SK-N-SH treated with all-trans-retinoic acid at 6 μM for 48 hours (cell line): ENCODE results near the gene MYO3B.

Source experiments
- ARNTL ChIP-seq: fragments of 450-650 bp; formaldehyde crosslinking; IDR thresholded peaks from 2 replicates; pipeline ENCODE4 v1.5.0; 2020; ENCODE audit warnings: low read depth, mild to moderate bottlenecking, moderate library complexity, borderline replicate concordance
- CSDC2 ChIP-seq: fragments of 250-450 bp; sonication (Bioruptor Pico); IDR thresholded peaks from 2 replicates; pipeline ENCODE4 v1.5.0; 2020; ENCODE audit warnings: mild to moderate bottlenecking, moderate library complexity
- GLIS3 ChIP-seq: fragments of 250-450 bp; sonication (Bioruptor Pico); IDR thresholded peaks from 2 replicates; pipeline ENCODE4 v1.5.0; 2020; ENCODE audit warnings: mild to moderate bottlenecking, moderate library complexity
- ISL1 ChIP-seq: fragments of 250-450 bp; sonication (Bioruptor Pico); IDR thresholded peaks from 2 replicates; pipeline ENCODE4 v2.1.2; 2022; ENCODE audit warnings: mild to moderate bottlenecking, moderate library complexity
- PPARA ChIP-seq: fragments of 250-450 bp; sonication (Bioruptor Pico); IDR thresholded peaks from 2 replicates; pipeline ENCODE4 v1.5.0; 2020; ENCODE audit warnings: mild to moderate bottlenecking, borderline replicate concordance
- RARB ChIP-seq: fragments of 250-450 bp; sonication (Bioruptor Pico); IDR thresholded peaks from 2 replicates; pipeline ENCODE4 v1.8.0; 2021; ENCODE audit warnings: mild to moderate bottlenecking, moderate library complexity
- SNAI2 ChIP-seq: fragments of 250-450 bp; sonication (Bioruptor Pico); IDR thresholded peaks from 2 replicates; pipeline ENCODE4 v1.5.0; 2020; ENCODE audit warnings: mild to moderate bottlenecking, moderate library complexity
- ZFP3 ChIP-seq: fragments of 250-450 bp; sonication (Bioruptor Pico); IDR thresholded peaks from 2 replicates; pipeline ENCODE4 v1.5.0; 2020; ENCODE audit warnings: mild to moderate bottlenecking, moderate library complexity
- ZFP30 ChIP-seq: fragments of 450-650 bp; formaldehyde crosslinking; IDR thresholded peaks from 2 replicates; pipeline ENCODE4 v1.5.0; 2022; ENCODE audit warnings: mild to moderate bottlenecking, moderate library complexity
- ZNF70 ChIP-seq: fragments of 450-650 bp; formaldehyde crosslinking; IDR thresholded peaks from 2 replicates; pipeline ENCODE4 v1.5.0; 2020; ENCODE audit warnings: mild to moderate bottlenecking, moderate library complexity
- TF ChIP-seq, protein P1 (sequence below): fragments of 250-450 bp; sonication (Bioruptor Pico); IDR thresholded peaks from 2 replicates; pipeline ENCODE4 v1.5.1; 2020; ENCODE audit warnings: low read depth, mild to moderate bottlenecking, moderate library complexity
- TF ChIP-seq, protein P2 (sequence below): fragments of 250-450 bp; sonication (Bioruptor Pico); IDR thresholded peaks from 2 replicates; pipeline ENCODE4 v1.8.0; 2020; ENCODE audit warnings: mild to moderate bottlenecking, moderate library complexity, borderline replicate concordance

DNA sequence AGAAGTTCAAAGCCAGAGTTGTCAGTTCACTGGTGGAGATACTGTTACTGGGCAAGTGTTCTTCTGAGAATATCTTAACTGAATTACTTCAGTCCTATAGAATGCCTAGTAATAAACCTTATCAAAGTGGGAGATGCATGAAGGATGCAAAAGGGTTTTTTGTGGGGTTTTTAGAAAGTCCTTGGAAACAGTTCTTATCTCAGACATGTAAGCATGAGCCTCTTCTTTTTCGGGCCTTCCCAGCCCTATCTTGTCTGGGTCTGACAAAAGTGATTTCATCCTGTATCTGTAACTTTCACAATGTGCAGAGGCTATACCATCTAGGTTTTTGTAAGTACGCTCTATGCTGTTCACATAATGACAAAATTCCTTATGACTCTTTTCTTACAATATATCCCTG lies 255.5 kb downstream of the MYO3B start:
- no peak for TF ChIP-seq CSDC2 (CRISPR knock-in tag)
- TF ChIP-seq SNAI2 (CRISPR knock-in tag): no peak
- TF ChIP-seq, protein P1, sequence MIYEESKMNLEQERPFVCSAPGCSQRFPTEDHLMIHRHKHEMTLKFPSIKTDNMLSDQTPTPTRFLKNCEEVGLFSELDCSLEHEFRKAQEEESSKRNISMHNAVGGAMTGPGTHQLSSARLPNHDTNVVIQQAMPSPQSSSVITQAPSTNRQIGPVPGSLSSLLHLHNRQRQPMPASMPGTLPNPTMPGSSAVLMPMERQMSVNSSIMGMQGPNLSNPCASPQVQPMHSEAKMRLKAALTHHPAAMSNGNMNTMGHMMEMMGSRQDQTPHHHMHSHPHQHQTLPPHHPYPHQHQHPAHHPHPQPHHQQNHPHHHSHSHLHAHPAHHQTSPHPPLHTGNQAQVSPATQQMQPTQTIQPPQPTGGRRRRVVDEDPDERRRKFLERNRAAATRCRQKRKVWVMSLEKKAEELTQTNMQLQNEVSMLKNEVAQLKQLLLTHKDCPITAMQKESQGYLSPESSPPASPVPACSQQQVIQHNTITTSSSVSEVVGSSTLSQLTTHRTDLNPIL (CRISPR knock-in tag): no peak
- no peak for TF ChIP-seq ZFP3 (CRISPR knock-in tag)
- TF ChIP-seq, protein P2, sequence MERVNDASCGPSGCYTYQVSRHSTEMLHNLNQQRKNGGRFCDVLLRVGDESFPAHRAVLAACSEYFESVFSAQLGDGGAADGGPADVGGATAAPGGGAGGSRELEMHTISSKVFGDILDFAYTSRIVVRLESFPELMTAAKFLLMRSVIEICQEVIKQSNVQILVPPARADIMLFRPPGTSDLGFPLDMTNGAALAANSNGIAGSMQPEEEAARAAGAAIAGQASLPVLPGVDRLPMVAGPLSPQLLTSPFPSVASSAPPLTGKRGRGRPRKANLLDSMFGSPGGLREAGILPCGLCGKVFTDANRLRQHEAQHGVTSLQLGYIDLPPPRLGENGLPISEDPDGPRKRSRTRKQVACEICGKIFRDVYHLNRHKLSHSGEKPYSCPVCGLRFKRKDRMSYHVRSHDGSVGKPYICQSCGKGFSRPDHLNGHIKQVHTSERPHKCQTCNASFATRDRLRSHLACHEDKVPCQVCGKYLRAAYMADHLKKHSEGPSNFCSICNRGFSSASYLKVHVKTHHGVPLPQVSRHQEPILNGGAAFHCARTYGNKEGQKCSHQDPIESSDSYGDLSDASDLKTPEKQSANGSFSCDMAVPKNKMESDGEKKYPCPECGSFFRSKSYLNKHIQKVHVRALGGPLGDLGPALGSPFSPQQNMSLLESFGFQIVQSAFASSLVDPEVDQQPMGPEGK: no peak
- no peak for TF ChIP-seq GLIS3 (CRISPR knock-in tag)
- no peak for TF ChIP-seq RARB (CRISPR knock-in tag)
- TF ChIP-seq ZFP30 (CRISPR knock-in tag): no peak
- no peak for TF ChIP-seq ISL1 (CRISPR knock-in tag)
- no peak for TF ChIP-seq ZNF70 (CRISPR knock-in tag)
- TF ChIP-seq ARNTL: no peak
- TF ChIP-seq PPARA (CRISPR knock-in tag): no peak
